T-helper 2 cell treated with Interferon-gamma antibody and Interleukin-4, amounts not matched to agents 100 ng/mL and 5 ng/mL, for 36 hours (primary cell): Measurements from ENCODE around the gene MKNK1. TPM values are rescaled to one million over a fixed set of nuclear protein-coding genes. Genes with fewer than 3 reads are reported as not detected.

Experiments used
- intact Hi-C: fragments of 100-400 bp; cut with micrococcal nuclease; formaldehyde crosslinking; loops from one replicate; pipeline ENCODE4 v1.15.1; 2023
- total RNA-seq: library from RNA; stranded (reverse); gene quantifications from 2 replicates; pipeline ENCODE4 v1.2.3, GENCODE V29; 2022

MKNK1 gene
- total RNA-seq, 1 donor from 2014 or later, result 75.4 TPM

- intact Hi-C loops, result no loop called here
Measured at GRCh38 chr1:46526013-46526690, 77.9 kb downstream of the MKNK1 start.

- intact Hi-C loops, result no loop called here
Measured at GRCh38 chr1:46525253-46525983, 78.7 kb downstream of the MKNK1 start.

DNA sequence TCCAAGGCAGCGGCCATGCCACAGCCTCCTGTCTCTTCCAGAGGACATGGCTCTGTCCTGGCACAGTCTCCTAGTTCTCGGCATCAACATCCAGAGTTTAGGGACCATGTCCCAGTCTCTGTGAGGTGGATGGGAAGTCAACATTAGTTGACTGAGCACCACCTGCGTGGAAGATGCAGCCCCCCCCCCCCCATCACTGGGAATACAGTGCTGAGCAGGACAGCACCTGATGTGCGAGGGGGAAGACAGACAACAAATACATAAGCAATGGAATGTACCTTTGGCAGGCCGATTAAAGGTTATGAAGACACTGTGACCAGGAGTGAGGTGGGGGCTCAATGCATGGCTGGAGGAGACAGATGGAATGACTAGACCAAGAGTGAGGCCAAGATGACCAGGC, 79.2 kb downstream of the MKNK1 start:
- intact Hi-C loops, result no loop called here

DNA sequence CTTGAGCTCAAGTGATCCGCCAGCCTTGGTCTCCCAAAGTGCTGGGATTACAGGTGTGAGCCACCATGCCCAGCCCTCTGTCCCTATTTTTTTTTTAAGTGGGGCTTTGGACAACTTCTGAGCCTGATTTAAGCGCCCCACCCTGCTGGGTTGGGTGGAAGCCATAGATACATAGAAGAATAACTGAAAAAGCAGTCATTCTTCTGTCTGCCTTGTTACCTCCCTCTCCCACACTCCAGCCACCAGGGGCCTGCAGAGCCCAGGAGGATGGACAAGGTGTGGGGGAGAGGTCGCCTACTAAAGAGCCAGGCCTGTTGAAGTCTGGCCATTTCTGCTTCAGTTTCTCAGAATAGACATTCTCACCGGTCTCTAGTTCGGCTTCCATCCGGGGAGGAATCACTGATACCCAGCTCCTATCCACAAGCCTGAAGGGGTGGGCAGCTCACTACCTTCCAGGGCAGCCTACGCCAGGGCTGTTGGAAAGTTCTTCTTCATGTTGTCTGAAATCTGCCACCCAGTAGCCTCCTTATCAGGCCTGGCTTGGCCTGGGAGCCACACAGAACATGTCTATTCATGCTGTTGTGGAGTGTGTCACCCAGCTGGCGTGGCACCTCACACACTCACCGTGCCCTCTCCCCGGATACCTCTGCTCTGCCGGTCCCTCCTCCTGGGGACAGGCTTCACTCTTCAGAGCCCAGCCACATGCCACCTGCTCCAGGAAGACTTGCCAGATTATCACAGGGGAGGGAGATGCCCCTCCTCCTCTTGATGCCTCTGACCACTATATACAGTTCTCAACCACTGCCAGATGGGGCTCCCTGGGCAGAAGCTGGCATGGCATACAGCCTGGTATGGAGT, 80.3 kb downstream of the MKNK1 start:
- intact Hi-C loops, result no loop called here

DNA sequence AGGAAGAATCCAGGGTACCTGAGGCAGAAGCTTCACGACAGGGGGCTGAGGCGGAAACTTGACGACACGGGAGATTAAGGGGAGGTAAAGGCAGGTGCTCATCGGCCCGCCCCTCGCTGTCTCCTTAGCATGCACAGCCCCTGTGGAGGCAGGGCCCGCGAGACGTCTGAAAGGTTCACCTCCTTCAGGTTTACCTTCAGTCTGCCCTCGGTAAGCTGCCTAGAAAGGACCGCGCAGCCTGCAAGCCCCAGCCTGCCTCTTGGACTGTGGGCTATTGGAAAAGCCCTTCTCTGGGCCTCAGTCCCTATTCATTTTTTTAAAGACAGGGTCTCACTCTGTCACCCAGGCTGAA, 81.1 kb downstream of the MKNK1 start:
- intact Hi-C loops, result no loop called here

GRCh38 chr1:46522184-46522968, 81.7 kb downstream of the MKNK1 start:
- intact Hi-C loops, result no loop called here

GRCh38 chr1:46521414-46521813, 82.7 kb downstream of the MKNK1 start:
- intact Hi-C loops, result no loop called here

- intact Hi-C loops, result no loop called here
Measured at GRCh38 chr1:46520063-46520911, 83.8 kb downstream of the MKNK1 start.

DNA sequence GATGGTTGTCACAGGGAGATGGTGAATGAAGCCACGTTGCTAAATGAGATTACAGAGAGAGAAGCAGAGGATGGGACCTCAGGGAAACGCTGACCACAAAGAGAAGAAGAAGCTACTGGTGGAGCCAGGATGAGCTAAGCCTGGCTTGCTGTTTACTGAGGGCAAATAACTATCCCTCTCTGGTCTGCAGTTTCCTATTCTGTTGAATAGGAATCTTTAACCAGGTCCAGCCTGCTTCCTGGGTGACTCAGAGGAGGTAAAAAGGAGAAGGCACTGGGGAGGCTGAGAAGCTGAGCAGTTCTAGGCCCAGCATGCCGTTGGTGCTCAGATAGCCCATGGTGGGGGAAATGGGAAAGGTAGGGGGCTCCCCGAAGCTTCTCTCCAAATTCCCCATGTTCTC, 84.9 kb downstream of the MKNK1 start:
- intact Hi-C loops, result no loop called here

DNA sequence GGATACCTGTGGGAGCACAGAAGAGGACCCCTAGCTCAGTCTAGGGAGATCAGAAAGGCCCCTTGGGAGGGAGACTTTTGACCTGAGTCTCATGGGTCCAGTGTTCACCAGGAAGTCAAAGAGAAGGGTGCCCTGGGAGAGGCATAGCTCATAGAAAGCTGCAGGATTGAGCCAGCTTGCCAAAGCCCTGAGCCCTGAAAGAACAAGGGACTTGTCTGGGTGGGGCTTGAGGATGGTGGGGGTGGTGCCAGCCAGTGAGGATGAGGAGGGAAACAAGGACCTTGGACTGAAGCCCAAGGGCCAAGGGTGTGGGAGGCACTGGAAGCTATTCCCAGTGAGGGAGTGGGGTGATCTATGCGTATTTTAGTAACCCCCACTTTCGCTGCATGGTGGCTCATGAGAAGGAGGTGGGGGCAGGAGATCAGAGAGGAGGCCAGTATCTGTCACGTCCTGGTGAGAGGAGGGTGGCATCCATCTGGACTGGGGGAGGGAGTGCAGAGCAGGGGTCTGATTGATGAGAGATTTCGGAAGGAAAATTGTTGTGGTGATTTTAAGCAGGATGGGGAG, 86.1 kb downstream of the MKNK1 start:
- intact Hi-C loops, result no loop called here

GRCh38 chr1:46517010-46517600, 87.0 kb downstream of the MKNK1 start:
- intact Hi-C loops, result no loop called here

- intact Hi-C loops, result no loop called here
Measured at GRCh38 chr1:46516200-46516950, 87.7 kb downstream of the MKNK1 start.

DNA sequence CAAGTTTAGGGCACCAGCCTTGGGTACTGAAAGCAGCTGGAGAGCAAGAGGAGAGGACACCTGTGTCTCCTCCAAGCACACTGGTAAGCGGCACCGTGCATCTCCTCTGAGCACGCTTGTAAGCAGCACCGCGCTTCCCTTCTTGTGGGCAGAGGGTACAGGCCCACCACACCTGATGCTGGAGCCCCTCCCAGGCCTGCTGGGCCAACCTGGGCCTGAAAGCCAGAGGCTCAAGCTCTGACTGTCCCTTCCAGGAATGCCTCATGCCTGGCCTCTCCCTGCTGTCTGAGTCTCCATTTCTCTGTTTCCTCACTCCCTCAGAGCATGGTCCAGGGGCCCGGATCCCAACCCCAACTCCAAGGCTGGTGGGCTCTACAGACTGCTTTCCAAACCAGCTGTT, 88.5 kb downstream of the MKNK1 start:
- intact Hi-C loops, result no loop called here

- intact Hi-C loops, result no loop called here
Measured at GRCh38 chr1:46513536-46513935, 90.5 kb downstream of the MKNK1 start.

- intact Hi-C loops, result no loop called here
Measured at GRCh38 chr1:46512792-46513190, 91.3 kb downstream of the MKNK1 start.

- intact Hi-C loops, result no loop called here
Measured at GRCh38 chr1:46512135-46512791, 91.8 kb downstream of the MKNK1 start.

DNA sequence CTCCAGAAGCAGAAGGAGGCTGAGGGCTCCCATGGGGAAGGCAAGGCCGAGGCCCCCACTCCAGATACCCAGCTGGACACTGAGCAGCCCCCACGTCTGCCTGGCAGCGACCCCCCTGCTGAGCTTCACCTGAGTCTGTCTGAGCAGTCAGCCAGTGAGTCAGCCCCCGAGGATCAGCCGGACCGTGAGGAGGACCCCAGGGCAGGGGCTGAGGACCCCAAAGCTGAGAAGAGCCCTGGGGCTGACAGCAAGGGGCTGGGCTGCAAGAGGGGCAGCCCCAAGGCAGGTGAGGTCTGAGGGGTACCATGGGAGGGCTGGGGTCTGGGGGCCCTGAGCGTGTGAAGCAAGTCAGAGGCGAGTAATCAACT, 93.1 kb downstream of the MKNK1 start:
- intact Hi-C loops, result no loop called here

GRCh38 chr1:46510341-46510997, 93.6 kb downstream of the MKNK1 start:
- intact Hi-C loops, result no loop called here
